DND-41 (cell line): ENCODE data around the gene SMAD7.

Source experiments
- CTCF ChIP-seq: IDR thresholded peaks from 2 replicates; pipeline ENCODE4 v1.5.1; 2012; ENCODE audit warnings: borderline replicate concordance, low read length, moderate library complexity, mild to moderate bottlenecking; ENCODE audit not compliant: poor library complexity, severe bottlenecking; ENCODE audit errors: extremely low read depth
- EZH2 ChIP-seq: IDR thresholded peaks from 3 replicates; pipeline ENCODE4 v1.6.1; 2012; ENCODE audit warnings: borderline replicate concordance, low read depth, mild to moderate bottlenecking, moderate library complexity, low read length, inconsistent platforms; ENCODE audit not compliant: severe bottlenecking

GRCh38 chr18:48896326-48896874 lies 54.4 kb downstream of the SMAD7 start:
- no peak for TF ChIP-seq CTCF
- no peak for TF ChIP-seq EZH2
